ENCODE measurements around the gene NCAM1. TPM values are rescaled to one million over a fixed set of nuclear protein-coding genes. Genes with fewer than 3 reads are reported as not detected.

Gene NCAM1
- polyA plus RNA-seq, 1 experiment: 0.27 TPM

DNA sequence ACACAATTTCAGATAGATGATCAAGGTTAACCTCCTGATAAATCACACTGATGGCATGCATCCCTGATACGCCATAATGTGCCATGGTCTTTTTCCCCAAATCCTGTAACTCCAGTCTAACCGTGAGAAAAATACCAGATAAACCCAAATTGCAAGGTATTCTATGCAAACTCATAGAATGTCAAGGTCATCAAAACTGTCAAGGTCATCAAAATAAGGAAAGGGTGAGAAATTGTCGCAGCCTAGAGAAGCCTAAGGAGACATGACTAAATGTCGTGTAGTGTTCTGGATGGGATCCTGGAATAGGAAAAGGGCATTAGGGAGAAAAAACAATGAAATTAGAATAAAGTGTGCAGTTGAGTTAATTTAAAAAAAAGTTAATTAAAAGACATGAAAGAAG is 357.9 kb downstream of the NCAM1 start:
- Histone ChIP-seq H3K27me3 (ENCODE audit: control insufficient read depth, insufficient read depth, low read length) (no peaks in the 10 kb centered on the region), H3K4me3 (ENCODE audit: low read depth, low read length) (no peak overlapping the region), H3K36me3 (ENCODE audit: control insufficient read depth, insufficient read depth, low read length) (no peaks in the 10 kb centered on the region)
- TF ChIP-seq, protein P1, sequence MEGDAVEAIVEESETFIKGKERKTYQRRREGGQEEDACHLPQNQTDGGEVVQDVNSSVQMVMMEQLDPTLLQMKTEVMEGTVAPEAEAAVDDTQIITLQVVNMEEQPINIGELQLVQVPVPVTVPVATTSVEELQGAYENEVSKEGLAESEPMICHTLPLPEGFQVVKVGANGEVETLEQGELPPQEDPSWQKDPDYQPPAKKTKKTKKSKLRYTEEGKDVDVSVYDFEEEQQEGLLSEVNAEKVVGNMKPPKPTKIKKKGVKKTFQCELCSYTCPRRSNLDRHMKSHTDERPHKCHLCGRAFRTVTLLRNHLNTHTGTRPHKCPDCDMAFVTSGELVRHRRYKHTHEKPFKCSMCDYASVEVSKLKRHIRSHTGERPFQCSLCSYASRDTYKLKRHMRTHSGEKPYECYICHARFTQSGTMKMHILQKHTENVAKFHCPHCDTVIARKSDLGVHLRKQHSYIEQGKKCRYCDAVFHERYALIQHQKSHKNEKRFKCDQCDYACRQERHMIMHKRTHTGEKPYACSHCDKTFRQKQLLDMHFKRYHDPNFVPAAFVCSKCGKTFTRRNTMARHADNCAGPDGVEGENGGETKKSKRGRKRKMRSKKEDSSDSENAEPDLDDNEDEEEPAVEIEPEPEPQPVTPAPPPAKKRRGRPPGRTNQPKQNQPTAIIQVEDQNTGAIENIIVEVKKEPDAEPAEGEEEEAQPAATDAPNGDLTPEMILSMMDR (IDR thresholded peaks at IDR 0.05; ENCODE audit: insufficient read depth, low read depth, low read length): no peak
- ChIA-PET POLR2A (no interaction called here), CTCF (no interaction called here)
- no peak for DNase-seq (ENCODE audit: low read depth)

GRCh38 chr11:113322158-113322557 is 360.9 kb downstream of the NCAM1 start:
- CTCF ChIA-PET: no interaction called here

DNA sequence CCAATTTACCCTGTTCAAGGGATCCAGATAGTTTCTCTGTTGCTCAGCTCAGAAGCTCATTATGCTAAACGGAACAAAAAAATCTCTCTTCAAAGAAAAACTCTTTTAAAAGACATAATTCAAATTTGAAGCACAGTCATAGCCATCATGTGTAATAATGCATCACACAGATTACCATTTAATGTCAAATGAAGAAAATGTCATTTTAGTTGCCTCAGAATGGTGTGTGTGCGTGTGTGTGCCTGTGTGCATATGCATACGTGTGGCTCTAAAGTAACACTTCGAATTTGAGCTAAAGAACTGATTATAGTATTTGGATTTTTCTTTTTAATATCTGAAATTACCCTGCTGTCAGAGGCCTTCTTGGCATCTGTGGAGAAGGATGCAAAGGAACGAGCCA is 363.0 kb downstream of the NCAM1 start:
- POLR2A ChIA-PET: no interaction called here
- TF ChIP-seq, protein P1 (IDR thresholded peaks at IDR 0.05; ENCODE audit: insufficient read depth, low read depth, low read length): no peak
- H3K27me3 ChIP-seq (ENCODE audit: control insufficient read depth, insufficient read depth, low read length): no peaks in the 10 kb centered on the region
- H3K36me3 ChIP-seq (ENCODE audit: control insufficient read depth, insufficient read depth, low read length): no peaks in the 10 kb centered on the region
- DNase-seq (ENCODE audit: low read depth): no peak
- no peak overlapping the region for H3K4me3 ChIP-seq (ENCODE audit: low read depth, low read length)
- CTCF ChIA-PET: interaction anchor here (1.1 kb wide), 1 partner anchor 18 kb away, joined by 3 read pairs; no protein-coding TSS in a partner anchor

More at GRCh38 chr11:113322158-113322557, 360.9 kb downstream of the NCAM1 start:
- no peaks in the 10 kb centered on the region for H3K36me3 ChIP-seq (ENCODE audit: control insufficient read depth, insufficient read depth, low read length)
- DNase-seq (ENCODE audit: low read depth): no peak
- no peaks in the 10 kb centered on the region for H3K27me3 ChIP-seq (ENCODE audit: control insufficient read depth, insufficient read depth, low read length)
- TF ChIP-seq, protein P1 (IDR thresholded peaks at IDR 0.05; ENCODE audit: insufficient read depth, low read depth, low read length): no peak
- no peak overlapping the region for H3K4me3 ChIP-seq (ENCODE audit: low read depth, low read length)
- POLR2A ChIA-PET: no interaction called here

Small RNA genes within 50 kb of the gene (small RNA-seq; reads per million reads assigned to genes)
- gene RNU7-187P (ENCODE audit: insufficient read length, low read depth, low replicate concordance): not detected
